Inferior parietal cortex (tissue), 1 donor: Measurements from ENCODE around the gene PLB1.

ENCODE experiments used
- DNase-seq: peaks from one replicate; pipeline ENCODE4 v3.0.0-alpha.2; 2016; ENCODE audit errors: extremely low spot score

Gene PLB1

DNA sequence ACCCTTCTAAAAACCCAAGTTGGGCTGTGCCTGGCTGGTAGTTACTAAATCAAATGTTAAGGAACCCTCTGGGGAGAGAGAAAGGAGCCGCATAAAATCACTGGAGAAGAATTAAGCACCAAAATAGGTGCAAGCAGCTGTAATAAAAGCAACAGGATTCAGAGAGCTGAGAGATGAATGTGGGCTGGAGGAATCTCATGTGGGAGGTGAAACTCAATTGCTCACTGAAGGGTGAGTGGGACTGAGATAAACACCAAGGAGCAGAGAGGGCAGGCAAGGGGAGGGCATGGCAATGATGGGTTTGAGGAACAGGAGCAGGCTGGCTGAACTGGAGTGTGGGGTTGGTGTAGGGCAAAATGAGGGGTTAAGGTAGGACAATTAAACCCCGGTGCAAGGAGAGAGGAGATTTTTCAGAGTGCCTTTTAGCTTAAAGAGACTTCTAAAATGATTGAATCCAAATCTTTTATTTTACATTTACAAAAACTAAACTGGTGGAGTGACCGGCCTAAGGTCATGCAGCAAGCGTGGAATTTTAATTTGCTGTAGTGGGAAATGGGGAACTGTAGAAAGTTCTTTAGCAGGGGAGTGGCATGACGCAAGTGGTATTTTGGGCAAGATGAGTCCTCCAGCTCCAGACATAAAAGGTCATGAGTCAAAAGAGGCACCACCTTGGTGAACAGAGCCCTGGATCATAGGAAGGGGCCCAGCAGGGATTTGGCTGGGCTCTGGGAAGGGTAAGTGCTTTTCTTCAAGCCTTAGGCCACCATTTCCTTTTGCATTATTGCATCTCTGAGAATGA is 10.5 kb downstream of the PLB1 start:
- no peak for DNase-seq

DNA sequence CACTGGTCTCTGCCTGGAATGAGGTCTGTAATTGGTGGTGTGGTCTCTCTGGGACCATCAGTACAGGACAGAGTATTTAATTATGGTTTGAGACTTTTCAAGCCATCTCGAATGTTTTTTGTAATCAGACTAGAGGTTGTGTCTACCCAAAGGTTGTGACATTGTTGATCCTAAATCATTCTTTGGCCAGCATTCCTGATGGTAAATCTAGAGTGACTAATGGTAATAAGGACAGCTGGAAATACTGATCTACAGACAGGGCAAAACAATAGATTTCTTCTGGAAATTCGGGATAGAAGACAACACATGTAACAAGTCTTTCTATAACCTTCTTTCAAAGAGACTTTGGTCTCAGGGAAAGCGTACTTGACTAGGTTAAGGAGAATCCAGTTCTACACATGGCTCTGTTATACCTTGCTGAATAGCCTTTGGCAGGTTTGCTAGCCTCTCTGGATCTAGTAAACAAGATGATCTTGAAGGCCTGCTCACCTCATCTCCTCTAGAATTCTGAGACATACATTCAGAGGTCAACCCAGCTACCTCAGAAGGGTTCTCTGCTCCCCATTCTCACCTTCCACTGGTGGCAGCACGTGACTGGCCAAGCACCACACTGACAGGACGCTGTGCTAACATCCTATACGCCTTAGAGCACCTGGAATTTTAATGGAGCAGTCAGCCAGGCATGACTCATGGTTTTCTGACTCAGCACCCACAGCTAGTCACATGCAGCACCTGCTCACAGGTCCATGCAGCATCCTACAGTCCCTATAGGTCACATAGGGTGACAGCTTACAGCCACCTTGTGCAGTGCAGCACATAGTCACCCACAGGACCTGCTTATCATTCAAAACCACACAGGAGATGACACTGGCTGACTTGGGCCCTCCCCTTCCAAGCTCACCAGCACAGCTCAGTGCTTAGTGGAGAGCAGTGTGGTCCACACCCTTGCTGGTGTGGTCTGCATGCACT is 12.2 kb downstream of the PLB1 start:
- DNase-seq, result no peak

DNA sequence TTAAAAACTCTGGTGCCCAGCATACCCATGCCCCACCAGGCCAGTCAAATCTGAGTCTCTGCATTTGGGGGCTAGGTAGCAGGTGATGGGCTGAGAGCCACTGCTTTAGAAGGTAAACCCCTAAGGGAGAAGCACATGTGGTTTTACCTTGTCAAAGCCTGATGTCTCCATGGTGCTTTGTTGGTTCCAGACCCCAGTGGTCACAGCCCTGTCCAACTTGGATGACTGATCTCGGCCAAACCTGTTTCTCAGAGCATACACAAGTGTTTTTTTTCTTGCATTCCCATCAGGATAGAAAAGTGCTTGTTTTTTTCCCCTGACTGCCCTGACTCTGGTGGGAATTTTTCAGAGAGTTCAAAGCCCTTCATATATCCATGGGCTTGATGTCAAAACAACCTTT is 13.5 kb downstream of the PLB1 start:
- DNase-seq, result no peak

DNA sequence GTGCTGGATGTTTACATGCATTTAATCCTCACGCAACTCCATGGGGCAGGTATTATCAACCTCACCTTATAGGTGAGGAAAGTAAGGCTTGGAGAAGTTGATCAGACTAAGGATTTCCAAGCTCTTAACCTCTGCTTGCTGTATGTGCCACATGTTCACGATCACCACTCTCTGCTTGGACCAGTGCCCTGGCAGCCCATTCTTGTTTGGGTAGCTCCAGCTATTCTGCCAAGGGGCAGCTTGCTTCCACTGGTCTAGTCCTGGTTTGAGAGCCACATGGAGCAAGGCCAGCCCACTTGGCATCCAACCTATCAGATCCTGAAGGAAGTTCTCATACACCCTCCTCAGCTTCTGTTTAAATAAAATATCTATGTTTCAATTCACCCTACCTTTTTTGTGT is 14.3 kb downstream of the PLB1 start:
- no peak for DNase-seq

DNA sequence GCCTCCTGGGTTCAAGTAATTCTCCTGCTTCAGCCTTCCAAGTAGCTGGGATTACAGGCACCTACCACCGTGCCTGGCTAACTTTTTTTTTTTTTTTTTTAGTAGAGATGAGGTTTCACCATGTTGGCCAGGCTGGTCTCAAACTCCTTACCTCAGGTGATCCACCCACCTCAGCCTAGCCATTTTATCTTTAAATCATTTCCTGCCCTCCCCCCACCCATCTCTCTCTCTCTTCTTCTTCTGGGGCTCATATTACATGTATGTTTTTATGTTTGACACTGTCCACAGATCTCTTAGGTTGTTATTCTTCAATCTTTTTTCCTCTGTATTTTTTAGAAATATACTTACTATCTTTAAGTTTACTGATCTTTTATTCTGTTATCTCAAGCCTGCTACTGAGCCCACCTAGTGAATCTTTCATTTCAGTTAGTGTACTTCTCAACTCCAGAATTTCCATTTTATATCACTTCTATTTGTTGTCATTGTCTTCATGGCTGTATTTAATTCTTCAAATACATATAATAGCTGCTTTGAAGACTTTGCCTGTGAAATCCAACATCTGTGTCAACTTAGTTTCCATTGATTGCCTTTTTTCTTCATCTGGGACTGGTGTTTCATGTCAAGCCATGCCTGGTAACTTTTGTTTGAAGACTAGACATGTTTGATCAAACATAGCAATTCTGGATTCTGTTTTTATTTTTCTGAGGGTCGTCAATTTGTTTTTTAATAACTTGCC is 16.2 kb downstream of the PLB1 start:
- no peak for DNase-seq

DNA sequence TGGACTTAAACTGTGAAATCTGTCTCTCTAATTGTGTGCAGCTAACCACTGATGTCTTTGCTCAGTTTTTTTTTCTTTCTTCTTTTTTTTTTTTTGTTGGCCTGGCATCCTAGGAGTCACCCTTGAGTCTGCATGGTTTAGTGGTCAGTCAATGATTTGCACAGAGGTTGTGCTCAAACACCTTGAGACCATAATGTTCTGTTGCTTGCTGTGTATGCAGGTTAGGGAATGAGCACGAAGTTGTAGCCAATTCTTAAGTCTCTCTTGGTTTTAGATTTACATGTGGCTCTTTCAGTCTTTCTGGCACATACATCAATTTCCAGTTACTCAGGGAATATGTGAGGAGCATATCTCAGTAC is 16.7 kb downstream of the PLB1 start:
- DNase-seq, result no peak

DNA sequence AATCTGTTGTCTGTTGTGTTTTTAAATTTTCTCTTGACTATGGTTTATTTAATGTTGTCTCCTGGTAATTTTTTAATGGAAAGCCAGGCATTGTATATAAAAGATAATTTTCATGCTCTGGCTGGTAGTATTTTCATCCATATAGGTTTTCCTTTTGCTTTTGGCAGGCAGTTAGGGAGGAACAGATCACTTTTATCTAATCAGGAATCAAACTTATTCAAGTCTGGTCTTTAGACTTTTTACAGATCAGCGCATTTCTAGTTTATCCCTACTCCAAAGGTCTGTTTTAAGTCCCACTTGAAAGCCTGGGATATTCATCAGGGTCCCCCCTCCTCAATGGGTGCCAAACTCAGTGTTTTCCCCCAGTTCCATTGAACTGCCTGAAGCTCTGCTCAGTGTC is 17.2 kb downstream of the PLB1 start:
- no peak for DNase-seq

DNA sequence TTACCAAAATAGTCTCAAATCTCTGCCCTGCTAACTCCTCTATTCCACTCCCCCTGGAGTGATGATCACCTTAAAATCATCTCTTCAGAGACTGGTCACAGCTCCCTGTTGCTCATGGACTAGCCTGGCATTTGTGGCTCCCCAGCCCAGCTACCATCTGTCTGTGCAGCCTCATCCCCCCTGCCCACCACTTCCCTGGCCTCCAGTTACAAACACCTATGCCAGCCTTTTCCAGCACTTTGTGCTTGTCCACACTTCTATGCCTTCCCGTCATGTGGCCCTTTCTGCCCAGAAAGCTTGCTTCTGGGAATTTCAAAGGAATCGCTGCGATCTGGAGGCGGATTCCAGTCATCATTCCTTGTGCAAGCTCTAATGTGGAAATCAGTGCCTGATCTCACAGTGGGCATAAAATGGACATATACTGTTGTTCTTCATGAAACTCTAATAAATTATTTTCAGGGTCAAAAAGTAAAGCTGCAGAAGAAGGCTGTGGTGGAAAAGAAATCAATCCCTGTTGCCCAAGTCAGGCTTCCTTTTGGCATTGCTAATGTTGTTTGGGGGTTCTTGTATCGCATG is 19.4 kb downstream of the PLB1 start:
- DNase-seq, result no peak

DNA sequence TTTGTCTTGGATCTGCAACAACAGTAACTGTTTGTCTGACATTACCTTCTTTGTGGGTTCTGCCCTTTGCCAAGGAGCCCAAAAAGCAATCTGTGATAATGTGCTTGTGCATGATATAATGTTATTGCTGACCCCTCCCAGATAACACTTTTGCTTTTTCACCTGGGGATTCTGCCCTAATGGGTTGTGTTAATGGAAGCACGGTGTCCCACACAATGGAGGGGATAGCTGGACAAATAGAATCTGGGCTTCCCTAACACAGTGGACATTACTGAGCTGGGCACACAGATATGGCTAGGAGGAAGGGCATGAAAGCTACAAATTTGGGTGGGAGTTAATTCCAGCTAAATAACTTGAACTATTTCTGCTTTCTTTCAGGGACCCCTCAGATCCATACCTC is 20.6 kb downstream of the PLB1 start:
- no peak for DNase-seq

DNA sequence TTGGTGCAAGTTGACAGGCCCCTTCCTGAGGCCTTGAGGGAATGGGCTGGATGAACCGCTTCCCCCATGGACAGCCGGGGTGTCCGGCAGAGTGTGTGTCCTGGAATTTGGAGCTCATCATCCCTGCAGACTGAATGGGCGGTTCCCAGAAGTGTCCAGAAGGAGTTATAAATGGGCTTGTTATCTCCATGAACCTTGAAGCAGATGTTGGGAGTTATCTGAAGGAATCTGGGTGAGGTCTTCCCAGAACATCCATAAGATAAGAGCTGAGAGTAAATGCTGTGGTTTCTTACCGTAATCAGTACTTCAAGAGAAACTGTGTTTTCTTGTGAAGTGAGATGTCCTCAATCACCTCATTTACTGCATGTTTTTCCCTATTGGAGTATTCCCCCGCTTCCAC is 21.1 kb downstream of the PLB1 start:
- no peak for DNase-seq

DNA sequence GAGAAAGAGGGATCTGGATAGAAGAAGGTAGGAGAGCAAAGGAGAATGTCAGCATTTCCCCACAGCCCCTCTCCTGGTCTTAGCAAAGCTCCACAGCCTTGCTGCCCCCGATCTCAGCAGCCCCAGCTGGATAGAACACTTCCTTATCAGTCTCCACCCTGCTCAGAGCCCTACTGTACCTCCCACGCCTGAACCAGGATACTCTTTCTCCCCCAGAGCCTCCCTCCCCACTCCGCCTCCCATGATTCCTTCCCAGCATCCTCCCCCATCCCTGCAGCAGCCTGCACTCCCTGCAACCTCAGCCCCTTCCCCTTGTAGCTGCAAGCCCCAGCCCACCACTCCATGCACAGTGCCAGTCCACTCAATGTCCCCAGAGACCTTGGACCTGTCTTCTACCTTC is 25.8 kb downstream of the PLB1 start:
- no peak for DNase-seq

DNA sequence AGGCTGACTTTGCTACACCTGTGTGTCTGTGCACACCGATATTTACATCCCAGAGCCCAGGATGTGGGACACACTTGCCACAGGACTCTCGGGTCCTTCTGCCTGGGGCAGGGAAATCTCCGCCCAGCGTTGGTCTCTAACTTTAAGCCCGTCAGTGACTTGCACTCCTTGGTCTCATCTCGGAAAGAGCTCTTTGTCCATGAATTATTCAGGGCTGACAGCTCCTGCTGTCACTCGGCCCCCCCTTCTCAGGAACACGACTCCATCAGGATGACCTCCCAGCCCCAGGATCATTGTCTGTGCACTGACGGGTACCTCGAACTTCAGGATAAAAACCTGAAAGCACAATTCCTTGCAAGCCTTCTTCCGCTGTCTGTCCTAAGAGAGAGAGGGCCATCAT is 26.6 kb downstream of the PLB1 start:
- no peak for DNase-seq

DNA sequence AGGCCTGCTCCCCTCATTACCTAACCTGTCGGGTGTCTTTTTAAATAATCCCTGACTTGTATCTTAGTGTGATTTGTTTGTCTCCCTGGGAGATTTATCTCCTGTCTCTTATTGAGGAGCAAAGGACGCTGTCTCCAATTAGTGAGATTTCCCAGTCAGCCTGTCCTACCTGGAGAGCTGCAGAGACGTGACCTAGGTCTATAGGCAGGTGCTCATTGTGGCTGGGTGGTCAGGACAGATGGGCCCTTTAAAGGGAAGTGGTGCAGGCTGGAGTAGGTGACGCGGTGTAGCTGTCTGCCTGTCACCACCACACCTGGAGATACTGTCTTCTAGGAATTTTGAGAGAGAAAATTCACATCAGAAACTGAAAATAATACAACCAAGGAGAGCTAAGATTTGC is 28.0 kb downstream of the PLB1 start:
- no peak for DNase-seq

DNA sequence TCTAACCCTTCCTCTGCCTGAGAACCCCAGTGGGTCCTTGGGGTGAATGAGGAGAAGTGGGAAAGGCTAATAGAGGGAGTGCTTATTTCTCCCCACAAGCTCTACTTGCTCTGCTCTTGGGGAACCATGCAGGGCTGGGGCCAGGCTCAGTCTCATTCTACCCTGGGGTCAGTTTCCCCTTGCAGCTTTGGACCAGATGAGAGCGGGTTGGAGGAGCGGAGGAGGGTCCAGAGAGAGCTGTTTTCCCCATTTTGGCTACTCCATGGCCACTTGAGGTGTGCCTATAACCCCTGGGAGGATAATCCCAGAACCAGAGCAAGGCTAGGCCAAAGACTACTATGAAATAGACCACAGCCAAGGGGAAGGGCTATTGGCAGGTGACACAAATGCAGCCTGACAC is 29.6 kb downstream of the PLB1 start:
- DNase-seq, result no peak

DNA sequence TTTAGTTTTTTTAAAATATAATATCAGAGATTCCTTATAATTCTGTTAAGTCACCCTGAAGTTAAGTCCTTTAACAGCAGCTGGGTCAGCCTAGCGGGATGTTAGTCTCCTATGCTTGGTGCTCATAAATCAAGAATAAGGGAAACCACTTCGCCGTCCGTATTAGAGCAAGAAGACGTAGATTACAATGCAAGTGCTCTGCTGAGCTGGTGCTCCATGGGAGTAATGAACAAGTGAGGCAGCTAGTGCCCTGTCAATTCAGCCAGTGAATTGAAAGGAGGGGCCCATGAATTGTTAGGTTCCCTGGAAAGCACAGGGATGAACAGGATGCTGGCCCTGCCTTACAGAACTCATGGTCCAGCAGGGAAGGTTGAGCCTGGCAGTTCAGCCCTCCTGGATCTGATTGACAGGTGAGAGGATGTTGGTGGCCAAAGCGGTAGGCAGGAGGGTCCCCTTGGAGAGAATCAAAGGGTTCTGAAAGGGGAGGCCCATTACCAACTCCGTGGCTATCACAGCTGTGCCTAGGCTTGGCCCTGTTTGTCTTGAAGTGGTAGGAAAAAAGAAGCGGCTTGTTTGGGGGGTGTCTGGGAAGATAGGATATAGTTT is 30.8 kb downstream of the PLB1 start:
- DNase-seq, result no peak

DNA sequence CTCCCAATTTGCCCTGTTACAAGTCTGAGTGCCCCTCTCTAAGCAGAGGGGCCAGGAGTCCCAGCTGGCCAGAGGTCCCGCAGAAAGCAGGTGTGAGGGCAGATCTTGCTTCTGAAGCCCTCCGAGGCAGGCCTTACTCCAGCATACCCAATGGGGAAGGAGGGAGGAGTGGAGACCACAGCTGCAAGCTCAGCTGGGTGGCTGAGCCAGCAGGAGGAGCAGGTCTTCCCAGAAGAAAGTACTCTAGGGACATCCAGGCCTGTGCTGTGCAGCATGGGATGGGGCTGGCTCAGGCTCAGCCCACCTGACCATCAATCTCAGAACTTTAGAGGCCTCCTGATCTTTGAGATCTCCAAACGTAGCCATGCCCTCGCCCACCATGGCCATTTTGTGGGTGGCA is 31.3 kb downstream of the PLB1 start:
- no peak for DNase-seq

DNA sequence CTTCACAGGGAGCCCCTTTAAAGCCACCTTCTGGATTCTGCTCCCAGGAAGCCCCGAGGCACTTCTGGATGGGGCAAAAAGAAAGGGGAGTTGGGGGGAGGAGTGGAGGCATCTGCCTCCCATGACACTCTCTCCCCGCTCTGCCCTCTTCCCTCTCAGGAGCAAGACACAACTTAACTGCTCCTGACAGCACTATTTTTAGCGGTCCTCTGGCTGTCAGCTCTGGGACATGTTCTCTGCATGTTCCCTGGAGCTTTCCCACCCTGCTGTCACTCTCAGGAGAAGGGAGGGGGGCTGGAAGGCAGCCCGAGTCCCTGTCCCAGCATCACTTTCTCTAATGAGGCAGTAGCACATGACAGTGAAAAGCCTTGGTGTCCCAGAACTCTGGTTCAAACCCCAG is 32.3 kb downstream of the PLB1 start:
- DNase-seq, result no peak

DNA sequence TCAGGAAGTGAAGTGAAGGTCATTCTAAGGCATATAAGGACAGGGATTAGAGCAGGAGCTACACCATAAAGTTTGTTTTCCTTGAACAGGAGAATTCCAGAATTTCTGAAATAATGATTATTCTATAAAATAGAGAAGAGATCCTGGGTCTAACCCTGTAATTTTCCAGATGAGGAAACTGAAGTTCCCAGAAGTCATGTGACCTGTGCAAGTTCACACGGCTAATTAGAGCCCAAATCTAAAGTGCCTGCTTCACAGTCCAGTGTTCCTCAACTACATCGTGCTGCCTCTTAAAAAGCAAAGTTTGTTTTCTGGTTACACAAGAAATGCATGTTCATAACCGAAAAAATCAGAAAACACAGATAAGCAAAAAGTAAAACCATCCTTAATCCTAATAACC is 34.9 kb downstream of the PLB1 start:
- DNase-seq, result no peak

DNA sequence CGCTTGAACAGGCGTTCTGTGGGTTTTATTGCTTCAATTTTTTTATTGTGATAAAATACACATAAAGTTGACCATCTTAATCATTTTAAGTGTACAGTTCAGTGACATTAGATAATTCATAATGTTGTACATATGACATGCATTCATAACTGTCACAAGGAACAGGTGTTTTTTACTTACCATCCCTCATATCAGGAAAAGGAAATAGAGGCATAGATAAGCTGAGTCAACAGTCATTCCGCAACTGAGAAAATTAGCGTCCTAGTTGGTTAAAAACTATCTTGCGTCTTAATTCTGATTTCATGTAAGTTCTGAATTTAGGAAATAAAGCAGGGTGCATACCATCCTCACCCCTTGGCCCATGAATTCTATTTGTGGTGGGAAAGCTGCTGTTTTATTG is 36.5 kb downstream of the PLB1 start:
- no peak for DNase-seq

DNA sequence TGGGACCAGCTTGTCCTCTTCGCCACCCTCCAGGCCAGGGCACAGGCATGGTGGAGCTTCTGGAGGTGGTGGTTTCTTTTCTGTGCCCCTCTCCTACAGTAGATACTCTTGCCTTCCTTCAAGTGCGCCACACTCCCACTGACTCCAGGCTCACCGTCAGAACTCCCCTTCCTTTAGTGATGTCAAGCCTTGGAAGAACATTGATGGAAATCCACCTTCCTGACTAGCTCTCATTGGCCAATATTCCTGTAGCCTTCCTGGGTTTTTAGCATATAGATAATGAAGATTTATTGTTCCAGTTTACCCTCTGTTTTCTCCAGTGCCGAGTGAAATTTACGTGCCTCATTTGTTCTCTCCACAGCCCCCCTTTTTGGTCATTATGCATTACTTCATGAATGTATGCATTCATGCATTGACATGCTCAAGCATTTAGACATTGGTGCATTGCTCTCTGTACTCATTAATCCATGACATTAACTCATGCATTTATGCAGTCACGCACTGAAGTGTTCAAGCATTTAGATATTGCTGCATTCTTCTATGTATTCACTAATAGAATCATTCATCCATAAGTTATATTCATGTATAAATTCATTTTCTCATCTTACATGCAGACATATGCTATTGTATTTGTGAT is 37.3 kb downstream of the PLB1 start:
- DNase-seq, result no peak

DNA sequence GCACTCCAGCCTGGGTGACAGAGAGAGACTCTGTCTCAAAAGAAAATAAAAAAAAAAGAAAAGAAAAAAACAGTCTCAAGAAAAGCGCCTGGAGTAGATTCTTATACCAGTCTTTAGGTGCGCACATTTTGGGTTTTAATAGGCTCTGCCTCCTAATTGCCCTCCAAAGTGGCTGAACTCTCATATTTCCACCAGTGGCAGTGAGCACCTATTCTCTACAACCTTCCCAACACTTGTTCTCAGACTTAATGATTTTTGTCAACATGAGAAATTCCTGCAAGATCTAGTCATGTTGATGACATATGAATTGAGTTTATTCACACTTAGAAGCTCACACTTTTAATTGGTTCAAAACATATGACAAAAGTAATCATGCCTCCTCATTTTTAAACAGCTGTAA is 39.0 kb downstream of the PLB1 start:
- DNase-seq, result no peak
